HG03342 (cell line): ENCODE measurements around the gene RPS2.

Source experiments
- ATAC-seq: cut with Tn5 transposase; IDR thresholded peaks from one replicate; pipeline ENCODE4 v1.9.1; 2021; ENCODE audit warnings: mild to moderate bottlenecking, moderate library complexity; ENCODE audit not compliant: unreplicated experiment

RPS2 gene

GRCh38 chr16:1982991-1983543, 18.4 kb upstream of the RPS2 start:
- no peak for ATAC-seq

GRCh38 chr16:1982013-1982433, 17.4 kb upstream of the RPS2 start:
- ATAC-seq = no peak

DNA sequence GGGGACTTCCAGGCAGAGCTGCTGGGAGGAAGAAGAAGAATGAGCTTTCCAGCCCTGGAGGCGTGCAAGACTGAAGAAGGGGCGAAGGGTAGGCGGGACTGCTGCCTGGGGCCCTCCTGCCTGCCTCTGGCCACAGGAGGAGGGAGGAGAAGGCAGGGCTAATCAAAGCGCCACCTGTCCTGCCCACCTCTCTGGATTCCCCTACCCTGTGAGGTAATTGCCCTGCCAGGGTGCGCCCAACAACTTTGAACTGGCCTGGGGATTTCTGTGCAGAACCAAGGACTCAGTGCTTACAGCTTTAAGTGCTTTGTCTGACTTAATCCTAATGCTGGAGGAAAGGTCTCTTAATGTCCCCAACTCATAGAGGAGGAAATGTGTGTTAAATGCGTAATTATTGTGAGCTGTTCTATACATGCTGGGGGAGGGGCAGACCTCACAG, 16.8 kb upstream of the RPS2 start, which contains the start of gene NOXO1:
Gene NOXO1 (minus strand): TSS at position 72 of the 439 bp plus-strand sequence. CDS start 290 bp downstream, outside the sequence.
- no peak for ATAC-seq

GRCh38 chr16:1980770-1981087, 16.1 kb upstream of the RPS2 start:
- no peak for ATAC-seq

GRCh38 chr16:1980030-1980769, 15.6 kb upstream of the RPS2 start:
- no peak for ATAC-seq

DNA sequence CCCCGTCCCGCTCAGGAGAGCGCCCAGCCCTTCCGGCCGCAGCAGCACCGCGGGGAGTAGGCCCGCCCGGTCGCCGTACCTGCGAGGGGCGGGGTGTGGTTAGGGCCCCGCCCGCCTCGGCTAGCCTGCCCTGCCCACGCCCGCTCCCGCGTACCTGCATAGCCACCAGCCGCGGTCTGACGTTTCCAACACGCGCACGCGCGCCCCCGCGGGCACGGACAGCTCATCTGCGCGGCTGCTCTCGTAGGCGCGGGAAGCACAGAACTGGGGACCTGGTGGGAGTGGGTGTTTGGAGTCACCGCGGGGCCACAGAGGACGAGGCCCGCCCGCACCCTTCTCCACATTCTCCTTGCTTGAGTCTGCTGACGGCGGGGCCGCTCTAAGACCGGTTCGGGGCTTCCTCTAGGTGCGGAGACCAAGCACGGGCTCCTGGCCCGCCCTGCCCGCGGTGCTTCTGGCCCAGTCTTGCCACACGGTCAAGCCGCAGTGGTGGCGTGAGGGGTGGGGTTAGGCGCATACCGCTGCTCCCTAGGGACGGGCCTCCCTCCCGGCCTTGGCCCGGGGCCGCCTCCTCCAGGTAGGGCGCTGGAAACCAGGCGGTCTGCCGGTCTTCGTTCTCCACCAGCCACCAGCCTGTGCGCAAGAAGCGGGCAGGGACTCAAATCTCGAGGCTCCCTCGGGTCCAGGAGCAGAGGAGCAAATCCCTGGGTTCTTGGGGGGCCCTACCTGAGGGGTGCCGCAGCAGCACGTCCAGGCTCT, 14.8 kb upstream of the RPS2 start:
- ATAC-seq = no peak

GRCh38 chr16:1978476-1979120, 14.0 kb upstream of the RPS2 start:
- ATAC-seq = no peak

GRCh38 chr16:1977875-1978268, 13.2 kb upstream of the RPS2 start:
- ATAC-seq = no peak

DNA sequence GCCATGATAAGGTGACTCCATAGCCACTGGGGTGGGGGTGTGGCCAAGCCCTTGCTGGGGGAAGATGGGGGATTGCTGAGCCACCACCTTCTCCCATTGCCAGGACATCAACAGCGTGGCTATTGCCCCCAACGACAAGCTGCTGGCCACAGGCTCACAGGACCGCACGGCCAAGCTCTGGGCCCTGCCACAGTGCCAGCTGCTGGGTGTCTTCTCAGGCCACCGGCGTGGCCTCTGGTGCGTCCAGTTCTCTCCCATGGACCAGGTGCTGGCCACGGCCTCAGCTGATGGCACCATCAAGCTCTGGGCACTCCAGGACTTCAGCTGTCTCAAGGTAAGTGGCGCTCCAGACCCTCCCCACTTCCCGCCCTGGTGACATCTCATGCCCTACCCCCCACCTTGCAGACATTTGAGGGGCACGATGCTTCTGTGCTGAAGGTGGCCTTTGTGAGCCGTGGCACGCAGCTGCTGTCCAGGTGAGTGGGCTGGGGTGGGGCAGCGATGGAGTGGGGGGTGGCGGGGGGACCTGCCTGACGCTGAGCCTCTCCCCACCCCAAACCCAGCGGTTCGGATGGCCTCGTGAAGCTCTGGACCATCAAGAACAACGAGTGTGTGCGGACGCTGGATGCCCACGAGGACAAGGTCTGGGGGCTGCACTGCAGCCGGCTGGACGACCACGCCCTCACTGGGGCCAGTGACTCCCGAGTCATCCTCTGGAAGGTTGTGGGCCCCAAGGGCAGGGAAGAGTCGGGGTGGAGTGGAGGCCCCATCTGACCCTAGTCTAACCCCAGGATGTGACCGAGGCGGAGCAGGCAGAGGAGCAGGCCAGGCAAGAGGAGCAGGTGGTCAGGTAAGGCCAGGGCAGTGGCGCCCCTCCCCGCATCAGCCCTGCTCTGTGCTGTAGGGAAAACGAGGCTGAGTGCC, 12.6 kb upstream of the RPS2 start:
- no peak for ATAC-seq

GRCh38 chr16:1976216-1976520, 11.5 kb upstream of the RPS2 start:
- no peak for ATAC-seq

GRCh38 chr16:1975432-1976215, 11.0 kb upstream of the RPS2 start:
- no peak for ATAC-seq

GRCh38 chr16:1974157-1975070, 9.8 kb upstream of the RPS2 start:
- no peak for ATAC-seq

GRCh38 chr16:1973461-1974156, 9.0 kb upstream of the RPS2 start:
- no peak for ATAC-seq

GRCh38 chr16:1972490-1972877, 7.9 kb upstream of the RPS2 start:
- ATAC-seq = no peak

DNA sequence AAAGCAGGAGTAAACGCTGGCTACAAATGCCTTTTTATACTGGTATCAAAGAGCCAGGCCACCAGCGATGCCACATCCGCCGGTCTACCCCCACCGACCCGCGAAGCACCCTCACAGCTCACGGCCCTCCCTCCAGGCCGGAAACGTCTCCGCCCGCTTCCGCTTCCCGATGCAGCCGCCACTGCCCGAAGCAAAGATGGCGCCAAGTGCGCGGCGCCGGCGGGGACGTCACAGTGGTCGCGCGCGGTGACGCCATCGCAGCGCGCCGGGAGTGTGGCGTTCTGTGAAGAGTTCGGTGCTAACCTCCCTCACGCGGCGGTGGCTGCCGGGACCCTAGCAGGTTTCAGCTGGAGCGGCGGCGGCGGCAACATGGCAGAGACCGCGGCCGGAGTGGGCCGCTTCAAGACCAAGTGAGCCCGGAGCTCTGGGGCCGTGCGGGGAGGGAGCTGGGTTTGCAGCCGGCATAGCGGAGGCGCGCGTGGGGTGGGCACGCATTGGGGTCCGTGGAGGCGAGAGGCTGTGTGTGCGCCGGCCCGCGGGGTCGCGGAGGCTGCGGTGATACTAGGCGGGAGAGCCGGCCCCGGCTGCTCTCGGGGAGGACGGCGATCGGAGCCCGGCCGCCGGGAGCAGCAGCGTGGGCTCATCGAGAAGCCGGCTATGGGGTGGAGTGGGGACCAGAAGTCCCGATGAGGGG, 7.3 kb upstream of the RPS2 start, which contains the start of gene TBL3:
Gene TBL3 (plus strand): TSS at position 258 of the 694 bp plus-strand sequence. CDS start 112 bp downstream, at position 370.
- peak; percentile 71 for ATAC-seq

DNA sequence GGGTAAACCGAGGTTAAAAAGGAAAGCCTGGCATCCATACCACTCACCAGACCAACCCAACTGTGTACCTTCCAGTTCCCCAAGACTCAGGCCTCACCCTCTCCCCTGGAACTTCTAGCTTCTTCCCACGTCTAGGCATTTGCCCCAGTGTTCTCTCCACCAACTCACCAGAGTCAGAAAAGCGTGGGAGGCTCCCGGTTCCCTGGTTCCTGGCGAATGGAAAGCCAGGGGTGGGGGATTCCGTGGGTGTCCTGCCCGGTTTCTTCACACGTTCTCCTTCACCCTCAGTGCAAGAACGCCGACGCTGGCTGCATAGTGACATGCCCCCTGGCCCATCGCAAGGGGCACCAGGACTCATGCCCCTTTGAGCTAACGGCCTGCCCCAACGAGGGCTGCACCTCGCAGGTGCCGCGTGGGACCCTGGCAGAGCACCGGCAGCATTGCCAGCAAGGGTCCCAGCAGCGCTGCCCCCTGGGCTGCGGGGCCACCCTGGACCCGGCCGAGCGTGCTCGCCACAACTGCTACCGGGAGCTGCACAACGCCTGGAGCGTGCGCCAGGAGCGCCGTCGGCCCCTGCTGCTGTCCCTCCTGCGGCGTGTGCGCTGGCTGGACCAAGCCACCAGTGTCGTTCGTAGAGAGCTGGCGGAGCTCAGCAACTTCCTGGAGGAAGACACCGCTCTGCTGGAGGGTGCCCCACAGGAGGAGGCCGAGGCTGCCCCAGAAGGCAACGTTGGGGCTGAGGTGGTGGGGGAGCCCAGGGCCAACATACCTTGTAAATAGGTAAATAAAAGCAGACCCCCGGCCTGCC, 3.7 kb upstream of the RPS2 start:
- ATAC-seq = no peak

DNA sequence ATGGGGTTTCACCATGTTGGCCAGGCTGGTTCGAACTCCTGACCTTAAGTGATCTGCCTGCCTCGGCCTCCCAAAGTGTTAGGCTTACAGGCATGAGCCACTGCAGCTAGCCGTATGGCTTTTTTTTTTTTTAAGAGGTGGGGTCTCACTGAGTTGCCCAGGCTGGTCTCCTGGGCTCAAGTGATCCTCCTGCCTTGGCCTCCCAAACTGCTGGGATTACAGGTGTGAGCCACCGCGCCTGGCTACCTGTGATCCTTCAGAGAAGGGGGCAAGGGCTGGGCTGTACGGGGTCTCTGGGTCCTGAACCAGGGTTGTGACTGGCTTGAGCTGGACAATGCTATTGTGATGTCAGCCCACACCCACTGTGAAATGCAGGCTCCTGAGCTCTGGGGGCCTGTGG, 1.8 kb upstream of the RPS2 start, which contains the start of gene RNF151:
Gene RNF151 (plus strand): TSS at position 397 of the 400 bp plus-strand sequence. CDS start 26 bp downstream, outside the sequence.
- no peak for ATAC-seq
